Activated T-cell treated with anti-CD3 and anti-CD28 coated beads, Interleukin-2, amount 50 U/mL, for 48 hours (primary cell): ENCODE results near the gene PRELID2.
"Not testable (repeated sequence)": the region's sequence is repeated elsewhere in the genome, so short reads cannot be mapped to it uniquely, and the experiment has no call there.

Experiments used
- DNase-seq, 2 experiments: peaks; one replicate each; pipeline ENCODE4 v3.0.0-alpha.2; 2020

PRELID2 gene

GRCh38 chr5:145737578-145737977 lies 97.6 kb downstream of the PRELID2 start:
- DNase-seq: no peak

GRCh38 chr5:145729956-145730355 lies 105.2 kb downstream of the PRELID2 start:
- DNase-seq: not testable (repeated sequence)

- no peak for DNase-seq
Observed at GRCh38 chr5:145723516-145723915, 111.6 kb downstream of the PRELID2 start.

GRCh38 chr5:145718956-145719355 lies 116.2 kb downstream of the PRELID2 start:
- DNase-seq: no peak

GRCh38 chr5:145715412-145715811 lies 119.7 kb downstream of the PRELID2 start:
- no peak for DNase-seq

- DNase-seq: no peak
Observed at GRCh38 chr5:145712245-145712644, 122.9 kb downstream of the PRELID2 start.

- DNase-seq: no peak
Observed at GRCh38 chr5:145711417-145711816, 123.7 kb downstream of the PRELID2 start.
